ENCODE measurements around the gene CADM1.

GRCh38 chr11:115153135-115153534 is 351.1 kb downstream of the CADM1 start:
- no peak for TF ChIP-seq SIN3A (IDR thresholded peaks at IDR 0.05; ENCODE audit: borderline replicate concordance, insufficient read depth, low read length)
- TF ChIP-seq POLR2AphosphoS5 (IDR thresholded peaks at IDR 0.05; ENCODE audit: low read depth, low read length) = no peak
- no peak for TF ChIP-seq FOXP2 (optimal IDR thresholded peaks at IDR 0.05; ENCODE audit: borderline replicate concordance, extremely low read depth, extremely low read length, insufficient read depth)

Measured in PFSK-1 (cell line).